Vagina (tissue), 2 donors: Measurements from ENCODE around the gene PIK3C2B.

Experiments
- CTCF ChIP-seq, 3 experiments: fragments of 450-650 bp in 2 of 3; fragments of 200-600 bp in 1 of 3; sonication (generic) in 1 of 3; IDR thresholded peaks; one replicate each; pipeline ENCODE4 v1.5.1; 2017 to 2019; ENCODE audit warnings: antibody characterized with exemption in 3 of 3, mild to moderate bottlenecking in 2 of 3, moderate library complexity in 2 of 3
- POLR2AphosphoS5 ChIP-seq, 2 donors: sonication (generic); formaldehyde crosslinking; IDR thresholded peaks; one replicate each; pipeline ENCODE4 v1.9.0; 2017; ENCODE audit warnings: antibody characterized with exemption in 2 of 2, mild to moderate bottlenecking in 2 of 2, low read depth in 1 of 2; ENCODE audit not compliant: insufficient read depth in 1 of 2

GRCh38 chr1:204503913-204504519, 9.4 kb upstream of the PIK3C2B start:
- TF ChIP-seq POLR2AphosphoS5 (IDR thresholded peaks at IDR 0.05; ENCODE audit: insufficient read depth in 1 of 2, low read depth in 1 of 2), result no peak
- no peak for TF ChIP-seq CTCF (IDR thresholded peaks at IDR 0.05)
